ENCODE data around the gene GANAB.
A peak's percentile ranks its signal among the peaks of the same experiment; 100 is the strongest.

DNA sequence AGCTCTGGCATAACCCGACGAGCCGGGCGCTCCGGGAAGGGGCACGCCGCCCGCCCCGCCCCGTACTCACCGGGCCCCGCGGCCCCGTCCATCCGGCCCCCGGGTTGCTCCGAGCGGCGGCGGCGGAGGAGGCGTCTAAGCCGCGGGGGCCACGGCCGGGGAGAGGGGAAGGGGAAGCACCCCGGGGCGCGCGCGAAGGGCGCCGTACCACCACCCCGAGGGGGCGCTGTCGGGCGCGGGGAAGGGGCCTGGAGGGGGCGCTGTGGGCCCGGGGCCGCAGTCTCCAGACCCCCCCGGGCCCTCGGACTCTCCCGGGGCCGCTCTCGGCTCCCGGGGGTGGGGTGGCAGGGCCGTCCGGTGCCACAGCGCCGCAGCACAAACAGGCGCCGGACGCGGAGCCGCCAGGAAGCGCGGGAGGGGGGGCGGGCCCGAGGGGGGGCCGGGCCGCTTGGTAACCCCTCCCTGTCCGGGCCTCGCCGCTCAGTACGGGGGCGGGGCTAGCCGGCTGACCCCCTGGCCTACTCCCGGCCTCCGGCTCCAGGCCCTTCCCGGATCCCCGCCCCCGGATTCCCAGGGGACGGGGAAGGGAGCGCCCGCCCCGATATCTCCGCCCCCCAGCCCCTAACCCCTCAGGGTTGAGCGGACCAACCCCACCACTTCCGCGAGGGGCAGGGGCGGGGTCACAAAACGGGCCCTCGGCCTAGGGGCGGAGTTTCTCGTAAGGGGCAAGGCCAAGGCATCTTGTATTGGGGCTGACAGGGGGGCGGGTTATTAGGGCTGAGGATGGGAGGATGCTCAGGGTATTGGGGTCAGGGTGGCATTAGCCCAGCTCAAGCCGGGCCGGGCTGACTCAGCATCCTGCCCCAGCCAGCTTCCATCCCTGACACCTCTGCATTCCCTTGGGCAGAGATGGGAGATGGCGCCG is 33.8 kb downstream of the GANAB start, which contains the start of the genes EML3 and ROM1:
- TF ChIP-seq POLR2A (IDR thresholded peaks at IDR 0.05; ENCODE audit: low read depth, low read length): no peak
- TF ChIP-seq, protein P1, sequence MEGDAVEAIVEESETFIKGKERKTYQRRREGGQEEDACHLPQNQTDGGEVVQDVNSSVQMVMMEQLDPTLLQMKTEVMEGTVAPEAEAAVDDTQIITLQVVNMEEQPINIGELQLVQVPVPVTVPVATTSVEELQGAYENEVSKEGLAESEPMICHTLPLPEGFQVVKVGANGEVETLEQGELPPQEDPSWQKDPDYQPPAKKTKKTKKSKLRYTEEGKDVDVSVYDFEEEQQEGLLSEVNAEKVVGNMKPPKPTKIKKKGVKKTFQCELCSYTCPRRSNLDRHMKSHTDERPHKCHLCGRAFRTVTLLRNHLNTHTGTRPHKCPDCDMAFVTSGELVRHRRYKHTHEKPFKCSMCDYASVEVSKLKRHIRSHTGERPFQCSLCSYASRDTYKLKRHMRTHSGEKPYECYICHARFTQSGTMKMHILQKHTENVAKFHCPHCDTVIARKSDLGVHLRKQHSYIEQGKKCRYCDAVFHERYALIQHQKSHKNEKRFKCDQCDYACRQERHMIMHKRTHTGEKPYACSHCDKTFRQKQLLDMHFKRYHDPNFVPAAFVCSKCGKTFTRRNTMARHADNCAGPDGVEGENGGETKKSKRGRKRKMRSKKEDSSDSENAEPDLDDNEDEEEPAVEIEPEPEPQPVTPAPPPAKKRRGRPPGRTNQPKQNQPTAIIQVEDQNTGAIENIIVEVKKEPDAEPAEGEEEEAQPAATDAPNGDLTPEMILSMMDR (conservative IDR thresholded peaks at IDR 0.05; ENCODE audit: low read depth, low read length): peak; percentile 99
- no peak for TF ChIP-seq RFX5 (IDR thresholded peaks at IDR 0.05; ENCODE audit: low read depth, low read length)
- peak; percentile 36; the same call in 1 of the 2 replicates for TF ChIP-seq RAD21 (IDR thresholded peaks at IDR 0.05; ENCODE audit: low read length)
- TF ChIP-seq CEBPB (IDR thresholded peaks at IDR 0.05; ENCODE audit: low read depth, low read length): no peak
- peak; percentile 70; the same call in 1 of the 2 replicates for TF ChIP-seq MAZ (IDR thresholded peaks at IDR 0.05; ENCODE audit: borderline replicate concordance, low read depth, low read length)
- TF ChIP-seq FOS (IDR thresholded peaks at IDR 0.05; ENCODE audit: low read depth, low read length): no peak
- TF ChIP-seq MXI1 (IDR thresholded peaks at IDR 0.05; ENCODE audit: borderline replicate concordance, low read depth, low read length): no peak; the same call in 1 of the 2 replicates
- TF ChIP-seq RCOR1 (IDR thresholded peaks at IDR 0.05; ENCODE audit: insufficient replicate concordance, low read length): no peak
- TF ChIP-seq, protein P2, sequence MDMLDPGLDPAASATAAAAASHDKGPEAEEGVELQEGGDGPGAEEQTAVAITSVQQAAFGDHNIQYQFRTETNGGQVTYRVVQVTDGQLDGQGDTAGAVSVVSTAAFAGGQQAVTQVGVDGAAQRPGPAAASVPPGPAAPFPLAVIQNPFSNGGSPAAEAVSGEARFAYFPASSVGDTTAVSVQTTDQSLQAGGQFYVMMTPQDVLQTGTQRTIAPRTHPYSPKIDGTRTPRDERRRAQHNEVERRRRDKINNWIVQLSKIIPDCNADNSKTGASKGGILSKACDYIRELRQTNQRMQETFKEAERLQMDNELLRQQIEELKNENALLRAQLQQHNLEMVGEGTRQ (IDR thresholded peaks at IDR 0.05; ENCODE audit: low read depth, low read length): no peak
